CD4-positive, alpha-beta T cell treated with Interleukin-6 for 4 hours (primary cell): ENCODE results near the gene OSBPL6.
"Not testable (repeated sequence)": the region's sequence is repeated elsewhere in the genome, so short reads cannot be mapped to it uniquely, and the experiment has no call there.

Experiments used
- DNase-seq: peaks from one replicate; pipeline ENCODE4 v3.0.0-alpha.2; 2020; ENCODE audit warnings: mixed read lengths

The OSBPL6 gene

GRCh38 chr2:178315078-178315477 is 120.8 kb downstream of the OSBPL6 start:
- DNase-seq: no peak

GRCh38 chr2:178315488-178315948 is 121.2 kb downstream of the OSBPL6 start:
- no peak for DNase-seq

GRCh38 chr2:178317811-178318210 is 123.5 kb downstream of the OSBPL6 start:
- DNase-seq: no peak

GRCh38 chr2:178320011-178320585 is 125.8 kb downstream of the OSBPL6 start:
- DNase-seq: no peak

GRCh38 chr2:178322068-178322467 is 127.8 kb downstream of the OSBPL6 start:
- no peak for DNase-seq

GRCh38 chr2:178323331-178323730 is 129.0 kb downstream of the OSBPL6 start:
- not testable (repeated sequence) for DNase-seq

GRCh38 chr2:178324077-178324476 is 129.8 kb downstream of the OSBPL6 start:
- DNase-seq: no peak

GRCh38 chr2:178325268-178325667 is 131.0 kb downstream of the OSBPL6 start:
- DNase-seq: no peak

- DNase-seq: no peak
These were observed 133.2 kb downstream of the OSBPL6 start for GRCh38 chr2:178327516-178327915.

GRCh38 chr2:178328037-178328436 is 133.7 kb downstream of the OSBPL6 start:
- DNase-seq: no peak

GRCh38 chr2:178330175-178331017 is 136.1 kb downstream of the OSBPL6 start:
- DNase-seq: no peak

GRCh38 chr2:178331474-178332432 is 137.4 kb downstream of the OSBPL6 start:
- no peak for DNase-seq

GRCh38 chr2:178333851-178334250 is 139.5 kb downstream of the OSBPL6 start:
- no peak for DNase-seq

- DNase-seq: no peak
These were observed 140.9 kb downstream of the OSBPL6 start for GRCh38 chr2:178335230-178335629.

GRCh38 chr2:178344121-178344520 is 149.8 kb downstream of the OSBPL6 start:
- no peak for DNase-seq

GRCh38 chr2:178345951-178346350 is 151.6 kb downstream of the OSBPL6 start:
- no peak for DNase-seq

- no peak for DNase-seq
These were observed 155.7 kb downstream of the OSBPL6 start for GRCh38 chr2:178350051-178350450.

GRCh38 chr2:178357704-178358103 is 163.4 kb downstream of the OSBPL6 start:
- not testable (repeated sequence) for DNase-seq

- DNase-seq: no peak
These were observed 165.0 kb downstream of the OSBPL6 start for GRCh38 chr2:178359192-178359912.

GRCh38 chr2:178361588-178361987 is 167.3 kb downstream of the OSBPL6 start:
- no peak for DNase-seq

GRCh38 chr2:178363252-178363651 is 168.9 kb downstream of the OSBPL6 start:
- DNase-seq: no peak

GRCh38 chr2:178365116-178365515 is 170.8 kb downstream of the OSBPL6 start:
- DNase-seq: no peak
